ENCODE data around the gene DLG5.

DLG5 gene

GRCh38 chr10:77963901-77964300 is 37.3 kb upstream of the DLG5 start:
- TF ChIP-seq TAF1 (IDR thresholded peaks at IDR 0.05; ENCODE audit: low read depth), result no peak
- TF ChIP-seq YY1 (IDR thresholded peaks at IDR 0.05; ENCODE audit: low read depth), result no peak
- TF ChIP-seq TEAD4 (IDR thresholded peaks at IDR 0.05), result no peak
- no peak for TF ChIP-seq TCF12 (IDR thresholded peaks at IDR 0.05; ENCODE audit: low read depth)
- TF ChIP-seq FOXM1 (IDR thresholded peaks at IDR 0.05; ENCODE audit: borderline replicate concordance, low read depth), result no peak
- no peak for TF ChIP-seq REST (IDR thresholded peaks at IDR 0.05; ENCODE audit: low read depth)
- TF ChIP-seq CREB1 (IDR thresholded peaks at IDR 0.05; ENCODE audit: low read depth), result no peak
- no peak for TF ChIP-seq MAX (IDR thresholded peaks at IDR 0.05)
- no peak for TF ChIP-seq USF1 (IDR thresholded peaks at IDR 0.05)
- TF ChIP-seq RAD21 (IDR thresholded peaks at IDR 0.05; ENCODE audit: low read depth), result no peak
- no peak for TF ChIP-seq EGR1 (IDR thresholded peaks at IDR 0.05)
- no peak for TF ChIP-seq NFIC (IDR thresholded peaks at IDR 0.05)
- TF ChIP-seq CEBPB (IDR thresholded peaks at IDR 0.05), result no peak
- TF ChIP-seq EP300 (IDR thresholded peaks at IDR 0.05; ENCODE audit: borderline replicate concordance), result no peak
- no peak for TF ChIP-seq ZBTB7A (IDR thresholded peaks at IDR 0.05; ENCODE audit: low read depth)

GRCh38 chr10:77962350-77963146 is 36.0 kb upstream of the DLG5 start:
- no peak for TF ChIP-seq CREB1 (IDR thresholded peaks at IDR 0.05; ENCODE audit: low read depth)
- TF ChIP-seq EGR1 (IDR thresholded peaks at IDR 0.05), result no peak
- no peak for TF ChIP-seq TEAD4 (IDR thresholded peaks at IDR 0.05)
- TF ChIP-seq CEBPB (IDR thresholded peaks at IDR 0.05), result no peak
- TF ChIP-seq TCF12 (IDR thresholded peaks at IDR 0.05; ENCODE audit: low read depth), result no peak
- no peak for TF ChIP-seq FOXM1 (IDR thresholded peaks at IDR 0.05; ENCODE audit: borderline replicate concordance, low read depth)
- TF ChIP-seq EP300 (IDR thresholded peaks at IDR 0.05; ENCODE audit: borderline replicate concordance), result no peak
- no peak for TF ChIP-seq MAX (IDR thresholded peaks at IDR 0.05)
- no peak for TF ChIP-seq ZBTB7A (IDR thresholded peaks at IDR 0.05; ENCODE audit: low read depth)
- no peak for TF ChIP-seq YY1 (IDR thresholded peaks at IDR 0.05; ENCODE audit: low read depth)
- TF ChIP-seq TAF1 (IDR thresholded peaks at IDR 0.05; ENCODE audit: low read depth), result no peak
- TF ChIP-seq NFIC (IDR thresholded peaks at IDR 0.05), result no peak
- TF ChIP-seq USF1 (IDR thresholded peaks at IDR 0.05), result no peak
- no peak for TF ChIP-seq REST (IDR thresholded peaks at IDR 0.05; ENCODE audit: low read depth)
- no peak for TF ChIP-seq RAD21 (IDR thresholded peaks at IDR 0.05; ENCODE audit: low read depth)

- TF ChIP-seq MAX (IDR thresholded peaks at IDR 0.05), result no peak
- TF ChIP-seq USF1 (IDR thresholded peaks at IDR 0.05), result no peak
These were observed 35.1 kb upstream of the DLG5 start for GRCh38 chr10:77961668-77962067.

GRCh38 chr10:77960829-77961329 is 34.3 kb upstream of the DLG5 start:
- no peak for TF ChIP-seq ZBTB7A (IDR thresholded peaks at IDR 0.05; ENCODE audit: low read depth)
- no peak for TF ChIP-seq CEBPB (IDR thresholded peaks at IDR 0.05)
- TF ChIP-seq USF1 (IDR thresholded peaks at IDR 0.05), result no peak
- no peak for TF ChIP-seq RAD21 (IDR thresholded peaks at IDR 0.05; ENCODE audit: low read depth)
- TF ChIP-seq CREB1 (IDR thresholded peaks at IDR 0.05; ENCODE audit: low read depth), result no peak
- no peak for TF ChIP-seq FOXM1 (IDR thresholded peaks at IDR 0.05; ENCODE audit: borderline replicate concordance, low read depth)
- TF ChIP-seq REST (IDR thresholded peaks at IDR 0.05; ENCODE audit: low read depth), result no peak
- no peak for TF ChIP-seq TEAD4 (IDR thresholded peaks at IDR 0.05)
- TF ChIP-seq YY1 (IDR thresholded peaks at IDR 0.05; ENCODE audit: low read depth), result no peak
- TF ChIP-seq TAF1 (IDR thresholded peaks at IDR 0.05; ENCODE audit: low read depth), result no peak
- no peak for TF ChIP-seq TCF12 (IDR thresholded peaks at IDR 0.05; ENCODE audit: low read depth)
- no peak for TF ChIP-seq NFIC (IDR thresholded peaks at IDR 0.05)
- TF ChIP-seq MAX (IDR thresholded peaks at IDR 0.05), result no peak
- TF ChIP-seq EGR1 (IDR thresholded peaks at IDR 0.05), result no peak
- TF ChIP-seq EP300 (IDR thresholded peaks at IDR 0.05; ENCODE audit: borderline replicate concordance), result no peak
